Calu3 (cell line): Measurements from ENCODE around the gene NUDT12. TPM values are rescaled to one million over a fixed set of nuclear protein-coding genes. Genes with fewer than 3 reads are reported as not detected.

Experiments used
- BruUV-seq: library from RNA; stranded (reverse); fragments of 400-500 nt; replicated peaks from 2 replicates; lab custom pipeline; 2021; lab: Mats Ljungman, UMichigan
- CTCF ChIA-PET: fragments of 300-600 bp; sonication (Branson Sonifier 250); formaldehyde crosslinking; loops from one replicate; lab custom pipeline; 2022; ENCODE audit warnings: antibody characterized with exemption; lab: Charles Lee
- DNase-seq: peaks from one replicate; pipeline ENCODE4 v3.0.0; 2022
- H3K27ac Mint-ChIP-seq: one replicate; pipeline ENCODE4 v1.8.0; 2022; ENCODE audit warnings: mixed read lengths; ENCODE audit not compliant: unreplicated experiment
- H3K27me3 Mint-ChIP-seq: one replicate; pipeline ENCODE4 v1.8.0; 2022; ENCODE audit warnings: mixed read lengths; ENCODE audit not compliant: unreplicated experiment
- H3K36me3 Mint-ChIP-seq: one replicate; pipeline ENCODE4 v1.8.0; 2022; ENCODE audit warnings: mild to moderate bottlenecking, moderate library complexity, mixed read lengths; ENCODE audit not compliant: insufficient read depth, unreplicated experiment
- H3K4me1 Mint-ChIP-seq: one replicate; pipeline ENCODE4 v1.8.0; 2022; ENCODE audit warnings: mild to moderate bottlenecking, low read depth, mixed read lengths; ENCODE audit not compliant: unreplicated experiment
- H3K4me3 Mint-ChIP-seq: one replicate; pipeline ENCODE4 v1.8.0; 2022; ENCODE audit warnings: mild to moderate bottlenecking, low read depth, moderate library complexity, mixed read lengths; ENCODE audit not compliant: unreplicated experiment
- H3K9me3 Mint-ChIP-seq: one replicate; pipeline ENCODE4 v1.8.0; 2022; ENCODE audit warnings: low read depth, mixed read lengths; ENCODE audit not compliant: unreplicated experiment
- CTCF ChIP-seq: fragments of 200-600 bp; IDR thresholded peaks from one replicate; pipeline ENCODE4 v1.8.0; 2022; ENCODE audit warnings: antibody characterized with exemption; ENCODE audit not compliant: unreplicated experiment
- intact Hi-C: fragments of 100-400 bp; cut with micrococcal nuclease; formaldehyde crosslinking; loops from one replicate; pipeline ENCODE4 v1.10.0; 2022; ENCODE audit not compliant: unreplicated experiment
- total RNA-seq: library from RNA; stranded (reverse); gene quantifications from 2 replicates; pipeline ENCODE4 v1.2.3, GENCODE V29; 2022

Gene NUDT12
- total RNA-seq, 1 experiment from 2014 or later, result 19.5 TPM

DNA sequence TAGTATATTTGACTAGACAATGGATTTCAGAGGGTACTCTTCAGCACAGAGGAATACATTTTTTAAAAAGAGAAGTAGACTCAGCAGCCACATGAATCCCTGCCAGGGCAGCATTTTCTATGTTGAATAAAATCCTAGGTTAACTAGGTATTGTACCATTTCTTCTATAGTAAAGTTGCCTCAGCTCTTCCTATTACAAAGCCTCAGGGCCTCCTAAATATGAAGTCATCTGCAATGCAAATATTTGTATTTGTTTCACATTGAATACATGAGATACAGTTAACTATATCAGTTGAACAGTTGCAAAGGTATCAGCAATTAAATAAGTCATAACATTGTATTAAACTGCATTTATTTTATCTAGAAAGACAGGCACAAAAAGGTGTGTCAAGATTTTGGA, 59.5 kb downstream of the NUDT12 start:
- no peak for TF ChIP-seq CTCF
- no peak overlapping the region for H3K27ac Mint-ChIP-seq

GRCh38 chr5:103502662-103503061, 59.9 kb downstream of the NUDT12 start:
- no peak overlapping the region for H3K27ac Mint-ChIP-seq
- no peak for DNase-seq
- peaks cover 6% of the 10 kb centered on the region for H3K9me3 Mint-ChIP-seq
- H3K36me3 Mint-ChIP-seq, result no peaks in the 10 kb centered on the region
- CTCF ChIA-PET, result interaction anchor here (1.4 kb wide), 1 partner anchor 11 kb away, joined by 6 read pairs; no protein-coding TSS in a partner anchor
- intact Hi-C loops, result no loop called here
- no peak overlapping the region for H3K4me3 Mint-ChIP-seq
- no peak for TF ChIP-seq CTCF
- H3K4me1 Mint-ChIP-seq, result peaks cover 8% of the 10 kb centered on the region
- H3K27me3 Mint-ChIP-seq, result no peaks in the 10 kb centered on the region
- no TSS peak for BruUV-seq

More for the DNA sequence above, 59.5 kb downstream of the NUDT12 start:
- DNase-seq, result no peak
- no TSS peak for BruUV-seq
- Mint-ChIP-seq H3K36me3 (no peaks in the 10 kb centered on the region), H3K4me1 (peaks cover 8% of the 10 kb centered on the region), H3K27me3 (no peaks in the 10 kb centered on the region), H3K4me3 (no peak overlapping the region), H3K9me3 (peaks cover 6% of the 10 kb centered on the region)
- CTCF ChIA-PET, result interaction anchor here (1.4 kb wide), 1 partner anchor 10 kb away, joined by 6 read pairs; no protein-coding TSS in a partner anchor
- intact Hi-C loops, result no loop called here
